SKM-1 treated with dmso at 0.1 percent for 144 hours (cell line): ENCODE measurements around the gene RNF6.
"Not testable (repeated sequence)": the region's sequence is repeated elsewhere in the genome, so short reads cannot be mapped to it uniquely, and the experiment has no call there.

Source experiments
- DNase-seq: peaks from one replicate; lab custom pipeline; 2025; ENCODE audit not compliant: unreplicated experiment; lab: John Stamatoyannopoulos, UW

The RNF6 gene

GRCh38 chr13:26221721-26222519 is at the start of gene RNF6:
Gene RNF6 (minus strand): TSS chr13:26222314. CDS start chr13:26219649, 2,665 bp downstream.
- DNase-seq = peak; percentile 98

DNA sequence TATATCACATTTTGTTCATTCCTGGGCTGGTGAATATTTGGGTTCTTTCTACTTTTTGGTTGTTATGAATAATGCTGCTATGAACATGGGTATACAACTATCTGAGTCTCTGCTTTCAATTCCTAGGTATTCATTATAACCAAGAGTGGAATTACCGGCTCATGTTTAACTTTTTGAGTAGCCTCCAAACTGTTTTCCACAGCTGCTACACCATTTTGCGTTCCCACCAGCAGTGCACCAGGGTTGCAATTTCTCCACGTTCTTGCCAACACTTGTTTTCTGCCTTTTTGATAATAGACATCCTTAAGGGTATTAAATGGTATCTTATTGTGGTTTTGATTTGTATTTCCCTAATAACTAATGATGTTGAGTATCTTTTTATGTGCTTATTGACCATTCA is 48.6 kb upstream of the RNF6 start:
- DNase-seq = no peak

- no peak for DNase-seq
Measured at GRCh38 chr13:26266311-26266710, 44.2 kb upstream of the RNF6 start.

- DNase-seq = no peak
Measured at GRCh38 chr13:26262156-26262555, 40.0 kb upstream of the RNF6 start.

DNA sequence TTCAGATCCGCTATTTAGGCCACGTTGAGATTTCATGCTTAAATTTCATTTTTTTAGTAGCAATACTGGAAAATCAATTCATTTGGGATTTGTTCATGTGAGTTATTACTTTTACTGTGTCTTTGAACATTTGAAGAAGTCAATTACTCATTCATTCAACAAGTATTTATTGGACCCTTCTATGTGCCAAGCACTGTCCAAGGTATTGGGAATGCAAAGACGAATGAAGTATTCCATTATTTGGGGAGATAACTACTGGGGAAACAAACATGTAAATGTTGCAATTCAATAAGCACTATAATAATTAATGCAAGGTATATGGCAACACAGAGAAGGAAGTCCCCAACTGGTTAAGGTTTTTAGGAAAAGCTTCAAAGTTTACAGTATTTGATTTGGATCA is 37.5 kb upstream of the RNF6 start:
- no peak for DNase-seq

GRCh38 chr13:26257049-26257448 is 34.9 kb upstream of the RNF6 start:
- no peak for DNase-seq

GRCh38 chr13:26255691-26256277 is 33.7 kb upstream of the RNF6 start:
- peak; percentile 26 for DNase-seq

GRCh38 chr13:26255115-26255514 is 33.0 kb upstream of the RNF6 start:
- no peak for DNase-seq

DNA sequence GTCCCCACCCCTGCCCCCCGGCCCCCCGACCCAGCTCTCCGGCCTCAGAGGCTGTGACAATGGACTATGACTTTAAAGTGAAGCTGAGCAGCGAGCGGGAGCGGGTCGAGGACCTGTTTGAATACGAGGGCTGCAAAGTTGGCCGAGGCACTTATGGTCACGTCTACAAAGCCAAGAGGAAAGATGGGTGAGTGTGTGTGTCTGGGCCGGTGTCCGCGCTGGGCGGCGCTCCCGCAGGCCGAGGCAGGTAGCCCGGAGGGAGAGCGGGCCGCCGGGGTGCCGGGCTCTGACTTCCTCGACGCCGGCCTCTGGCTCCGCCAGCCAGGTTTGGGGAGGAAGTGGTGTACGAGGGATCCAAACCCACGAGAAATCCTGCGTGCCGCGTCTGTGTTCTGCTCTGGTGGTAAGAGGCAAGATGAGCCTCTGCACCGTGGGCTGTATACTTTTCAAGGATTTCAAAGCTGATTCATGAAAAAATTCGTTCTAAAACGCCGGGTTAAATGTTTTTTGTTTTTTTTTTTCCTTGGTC is 32.5 kb upstream of the RNF6 start:
- peak; percentile 26 for DNase-seq

- DNase-seq = peak; percentile 91
Measured at GRCh38 chr13:26253787-26254582, 31.9 kb upstream of the RNF6 start, which contains the start of gene CDK8. Gene CDK8 (plus strand): TSS chr13:26254129. CDS start chr13:26254642, 513 bp downstream.

GRCh38 chr13:26253262-26253786 is 31.2 kb upstream of the RNF6 start:
- DNase-seq = no peak

DNA sequence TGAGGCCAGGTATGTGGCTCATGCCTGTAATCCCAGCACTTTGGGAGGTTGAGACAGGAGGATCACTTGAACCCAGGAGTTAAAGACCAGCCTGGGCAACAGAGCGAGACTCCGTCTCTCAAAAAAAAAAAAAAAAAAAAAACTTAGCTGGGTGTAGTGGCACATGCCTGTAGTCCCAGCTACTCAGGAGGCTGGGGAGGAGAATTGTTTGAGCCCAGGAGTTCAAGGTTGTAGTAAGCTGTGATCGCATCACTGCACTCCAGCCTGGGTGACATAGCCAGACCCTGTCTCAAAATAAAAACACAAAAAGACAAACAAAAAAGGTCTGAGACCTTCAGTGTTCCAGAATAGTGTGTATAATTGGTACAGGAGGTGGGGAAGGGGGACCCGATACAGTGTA is 29.9 kb upstream of the RNF6 start:
- not testable (repeated sequence) for DNase-seq

DNA sequence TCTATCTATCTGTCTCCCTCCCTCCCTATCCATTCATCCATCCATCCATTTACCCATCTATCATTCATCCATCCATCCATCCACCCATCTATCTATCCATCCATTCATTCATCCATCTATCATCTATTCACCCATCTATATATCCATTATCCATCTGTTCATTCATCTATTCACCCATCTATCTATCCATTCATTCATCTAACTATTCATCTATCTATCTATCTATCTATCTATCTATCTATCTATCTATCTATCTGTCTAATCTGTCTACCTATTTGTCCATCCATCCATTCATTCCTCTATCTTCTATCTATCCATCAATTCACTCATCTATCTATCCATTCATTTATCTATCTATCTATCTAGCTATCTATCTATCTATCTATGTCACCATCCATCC is 27.4 kb upstream of the RNF6 start:
- DNase-seq = no peak

- DNase-seq = no peak
Measured at GRCh38 chr13:26247608-26248007, 25.5 kb upstream of the RNF6 start.

DNA sequence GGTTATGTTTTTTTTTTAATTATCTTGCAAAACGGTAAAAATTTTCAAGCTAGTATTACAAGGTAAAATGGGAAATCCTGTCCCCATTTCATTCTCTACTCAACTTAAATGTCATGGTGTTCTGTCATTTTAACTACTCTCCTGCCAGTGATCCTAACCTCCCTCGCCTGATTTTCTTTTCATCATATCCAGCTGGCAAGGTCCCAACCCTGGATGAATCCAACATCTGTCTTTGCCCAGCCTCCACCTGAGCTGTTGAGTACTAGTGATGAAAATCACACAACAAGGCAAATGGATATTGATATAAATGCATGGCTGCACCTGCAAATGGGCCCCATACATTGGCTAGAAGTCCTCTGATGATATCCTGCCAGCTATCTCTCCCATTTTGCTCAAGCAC is 24.9 kb upstream of the RNF6 start:
- no peak for DNase-seq

DNA sequence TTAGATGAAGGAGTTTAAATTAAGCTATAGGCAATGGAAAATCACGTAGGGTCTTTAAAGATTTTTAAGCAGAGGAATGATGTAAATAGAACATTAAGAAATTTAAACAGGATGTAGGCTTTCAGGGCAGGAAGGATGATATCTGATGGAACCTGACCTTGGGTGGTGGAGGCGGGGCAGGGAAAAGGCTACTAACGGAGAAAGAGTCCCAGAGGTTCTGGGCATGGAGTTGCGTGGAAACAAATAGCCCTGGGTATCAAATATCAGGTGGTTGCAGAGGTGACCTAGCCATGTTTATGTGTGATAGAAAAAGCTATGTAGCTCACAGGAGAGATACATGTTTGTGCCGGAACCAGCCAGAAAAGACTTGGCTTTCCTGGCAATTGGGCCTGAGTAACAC is 24.0 kb upstream of the RNF6 start:
- DNase-seq = no peak

GRCh38 chr13:26236296-26236695 is 14.2 kb upstream of the RNF6 start:
- no peak for DNase-seq

GRCh38 chr13:26230703-26231102 is 8.6 kb upstream of the RNF6 start:
- no peak for DNase-seq

GRCh38 chr13:26229080-26229615 is 7.0 kb upstream of the RNF6 start:
- DNase-seq = no peak

- DNase-seq = no peak
Measured at GRCh38 chr13:26228096-26228495, 6.0 kb upstream of the RNF6 start.
